GM19023 (cell line): ENCODE measurements around the gene RFNG.
A peak's percentile ranks its signal among the peaks of the same experiment; 100 is the strongest.

Source experiments
- ATAC-seq: cut with Tn5 transposase; IDR thresholded peaks from one replicate; pipeline ENCODE4 v1.9.1; 2021; ENCODE audit warnings: mild to moderate bottlenecking, moderate library complexity; ENCODE audit not compliant: unreplicated experiment

The RFNG gene

DNA sequence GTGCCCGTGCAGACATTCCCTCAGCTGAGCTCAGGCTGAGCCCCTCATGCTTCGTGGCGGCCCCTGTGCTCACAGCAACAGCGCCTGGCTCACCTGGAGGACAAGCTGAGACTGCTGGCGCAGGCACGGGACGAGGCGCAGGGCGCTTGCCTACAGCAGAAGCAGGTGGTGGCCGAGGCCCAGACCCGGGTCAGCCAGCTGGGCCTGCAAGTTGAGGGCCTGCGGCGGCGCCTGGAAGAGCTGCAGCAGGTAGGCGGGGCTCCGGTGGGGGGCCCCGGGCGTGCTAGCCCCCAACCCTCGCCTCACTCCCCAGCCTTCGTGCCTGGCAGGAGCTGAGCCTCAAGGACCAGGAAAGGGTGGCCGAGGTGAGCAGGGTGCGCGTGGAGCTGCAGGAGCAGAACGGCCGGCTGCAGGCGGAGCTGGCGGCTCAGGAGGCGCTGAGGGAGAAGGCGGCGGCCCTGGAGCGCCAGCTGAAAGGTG lies 21.6 kb downstream of the RFNG start:
- ATAC-seq, result no peak

DNA sequence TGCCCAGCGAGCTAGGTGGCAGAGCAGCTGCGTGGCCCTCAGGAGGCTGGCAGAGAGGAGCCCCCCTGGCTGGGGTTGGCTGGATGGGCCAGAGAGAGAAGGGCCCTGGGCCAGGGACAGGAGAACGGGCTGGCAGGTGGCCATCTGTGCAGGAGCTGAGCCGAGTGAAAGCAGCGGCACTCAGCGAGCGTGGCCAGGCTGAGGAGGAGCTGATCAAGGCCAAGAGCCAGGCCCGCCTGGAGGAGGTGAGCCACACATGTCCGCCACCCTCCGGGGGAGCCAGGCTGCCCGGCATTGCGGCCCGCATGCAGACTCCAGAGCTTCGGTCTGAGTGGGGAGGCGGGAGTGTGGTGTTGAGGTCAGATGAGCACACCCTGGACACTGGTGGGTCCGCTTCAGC lies 22.2 kb downstream of the RFNG start:
- no peak for ATAC-seq

DNA sequence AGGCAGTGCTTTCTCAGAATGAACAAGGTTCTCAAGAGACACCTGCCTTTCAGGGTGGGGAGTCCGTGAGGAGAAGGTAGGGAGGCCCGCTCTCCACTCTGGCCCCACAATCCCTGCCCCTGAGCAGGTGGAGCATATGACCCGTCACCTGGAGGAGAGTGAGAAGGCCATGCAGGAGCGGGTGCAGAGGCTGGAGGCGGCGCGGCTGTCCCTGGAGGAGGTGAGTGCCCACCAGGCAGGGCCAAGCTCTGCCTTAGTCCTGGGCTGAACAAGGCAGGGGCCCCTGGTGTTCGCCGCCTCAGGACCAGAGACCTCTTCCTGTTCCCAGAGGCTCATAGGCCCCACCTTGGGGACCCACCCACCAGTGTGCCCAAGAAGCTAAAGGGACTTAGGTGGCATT lies 22.6 kb downstream of the RFNG start:
- ATAC-seq, result no peak

DNA sequence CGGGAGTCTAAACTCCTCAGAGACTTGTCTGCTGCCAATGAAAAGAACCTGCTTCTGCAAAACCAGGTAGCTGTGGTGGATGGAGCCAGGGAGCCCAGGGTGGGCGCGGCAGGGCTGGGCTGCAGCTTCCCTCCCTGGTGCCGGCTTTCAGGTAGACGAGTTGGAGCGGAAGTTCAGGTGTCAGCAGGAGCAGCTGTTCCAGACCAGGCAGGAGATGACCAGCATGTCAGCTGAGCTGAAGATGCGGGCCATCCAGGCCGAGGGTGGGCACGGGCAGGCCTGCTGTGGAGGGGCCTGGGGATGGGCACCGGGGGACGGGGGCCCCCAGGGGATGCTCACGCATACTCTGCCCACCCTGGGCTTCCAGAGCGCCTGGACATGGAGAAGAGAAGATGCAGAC lies 23.4 kb downstream of the RFNG start:
- ATAC-seq, result no peak

DNA sequence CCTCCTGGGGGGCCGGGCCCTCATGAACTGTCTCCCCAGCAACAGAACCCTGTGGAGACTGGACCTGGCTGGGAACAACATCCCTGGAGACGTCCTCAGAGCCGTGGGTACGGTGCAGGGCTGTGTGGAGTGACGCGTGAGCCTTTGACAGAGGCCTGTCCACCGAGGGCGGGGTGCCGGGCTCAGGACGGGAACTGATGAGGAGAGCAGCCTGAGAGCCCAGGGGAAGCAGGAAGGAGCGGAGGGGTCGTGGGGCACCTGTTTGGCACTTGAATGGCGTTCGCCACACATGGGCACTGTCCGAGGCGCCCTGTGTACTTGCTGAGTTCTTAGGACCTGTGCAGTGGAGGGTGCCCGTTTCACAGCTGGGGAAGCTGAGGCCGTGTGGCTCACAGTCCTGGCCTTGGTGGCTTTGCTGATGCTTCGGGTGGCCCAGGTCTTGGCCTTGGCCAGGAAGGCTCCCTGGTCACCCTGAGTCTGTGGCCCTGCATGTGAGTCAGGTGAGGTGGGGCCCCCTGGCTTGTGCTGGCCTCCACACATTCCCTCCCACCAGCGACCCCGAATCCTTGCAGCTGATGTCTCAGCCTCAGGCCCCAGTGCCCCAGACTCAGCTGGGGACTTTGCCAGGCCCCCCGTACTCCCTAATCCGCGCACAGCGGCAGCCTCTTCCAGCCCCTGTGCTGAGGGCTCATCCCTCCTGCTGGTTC lies 26.1 kb downstream of the RFNG start:
- no peak for ATAC-seq

DNA sequence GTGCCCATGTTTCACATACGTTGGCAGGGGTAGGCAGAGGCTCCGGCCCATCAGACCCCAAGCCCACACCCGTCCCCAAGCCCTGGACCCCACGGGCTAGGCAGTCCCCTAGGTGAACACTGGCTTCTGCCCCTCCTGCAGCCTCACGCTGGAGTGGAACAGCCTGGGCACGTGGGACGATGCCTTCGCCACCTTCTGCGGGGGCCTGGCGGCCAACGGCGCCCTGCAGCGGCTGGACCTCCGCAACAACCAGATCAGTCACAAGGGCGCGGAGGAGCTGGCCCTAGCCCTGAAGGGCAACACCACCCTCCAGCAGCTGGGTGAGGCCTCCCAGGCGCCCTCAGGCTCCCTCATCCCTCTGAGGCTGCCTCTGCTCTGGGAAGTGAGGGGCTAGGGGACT lies 26.8 kb downstream of the RFNG start:
- ATAC-seq, result no peak

DNA sequence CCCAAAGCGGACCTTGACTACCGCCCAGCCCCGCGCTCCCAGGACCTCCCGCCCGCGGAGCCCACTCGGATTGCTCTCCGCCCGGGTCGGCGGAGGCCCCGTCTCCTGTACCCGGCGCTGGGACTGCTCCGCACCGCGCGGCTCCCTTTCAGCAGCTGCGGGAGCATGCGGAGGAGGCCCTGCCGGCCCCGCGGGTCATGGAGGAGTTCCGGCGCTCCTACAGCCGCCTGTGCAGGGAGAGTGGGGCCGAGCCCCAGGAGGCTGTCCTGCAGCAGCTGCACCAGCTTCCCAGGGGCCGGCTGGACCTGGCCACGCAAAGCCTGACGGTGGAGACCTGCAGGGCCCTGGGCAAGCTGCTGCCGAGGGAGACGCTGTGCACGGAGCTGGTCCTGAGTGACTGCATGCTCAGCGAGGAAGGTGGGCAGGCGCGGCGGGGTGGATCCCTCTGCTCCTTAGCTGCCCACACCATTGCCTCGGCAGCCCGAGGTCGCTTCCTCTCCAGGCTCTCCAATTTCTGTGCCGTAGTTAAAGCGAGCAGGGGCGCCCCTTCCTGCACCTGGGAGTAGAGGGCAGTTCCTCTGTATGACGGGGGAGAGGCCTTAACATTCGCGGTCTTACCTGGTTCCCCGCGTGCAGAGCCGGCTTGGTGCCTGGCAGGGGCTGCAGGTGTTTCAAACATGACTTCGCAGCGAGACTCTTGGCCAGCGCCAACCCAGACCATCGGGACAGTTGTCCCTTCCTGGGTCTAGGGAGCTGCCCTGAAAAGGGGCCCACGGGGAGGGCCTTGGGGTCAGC lies 28.0 kb downstream of the RFNG start:
- peak; percentile 2 for ATAC-seq

DNA sequence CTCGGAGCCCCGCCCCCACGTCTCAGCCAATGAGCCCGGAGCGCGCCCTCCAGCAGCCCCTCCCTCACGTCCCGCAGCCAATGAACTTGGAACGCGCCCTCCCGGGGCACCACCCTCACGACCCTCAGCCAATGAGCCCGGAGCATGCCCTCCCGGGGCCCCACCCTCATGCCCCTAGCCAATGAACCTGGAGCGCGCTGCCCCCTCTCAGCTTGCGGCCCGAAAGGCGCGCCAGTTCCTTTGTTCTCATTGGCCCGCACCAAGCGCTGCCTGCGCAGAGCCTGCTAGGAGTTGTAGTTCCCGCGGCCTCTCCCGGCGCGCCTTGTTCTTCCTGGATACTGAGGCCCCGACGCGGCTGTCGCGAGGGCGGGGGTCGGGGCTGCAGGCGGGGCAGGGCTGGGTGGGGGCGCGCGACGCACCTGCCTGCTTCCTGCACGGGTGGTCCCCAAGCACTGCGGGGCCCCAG lies 28.6 kb downstream of the RFNG start, which contains the start of gene LRRC45:
TSS of gene LRRC45 (plus strand) at position 325 of the 466 bp plus-strand sequence. CDS start 339 bp downstream, outside the sequence.
- peak; percentile 92 for ATAC-seq

DNA sequence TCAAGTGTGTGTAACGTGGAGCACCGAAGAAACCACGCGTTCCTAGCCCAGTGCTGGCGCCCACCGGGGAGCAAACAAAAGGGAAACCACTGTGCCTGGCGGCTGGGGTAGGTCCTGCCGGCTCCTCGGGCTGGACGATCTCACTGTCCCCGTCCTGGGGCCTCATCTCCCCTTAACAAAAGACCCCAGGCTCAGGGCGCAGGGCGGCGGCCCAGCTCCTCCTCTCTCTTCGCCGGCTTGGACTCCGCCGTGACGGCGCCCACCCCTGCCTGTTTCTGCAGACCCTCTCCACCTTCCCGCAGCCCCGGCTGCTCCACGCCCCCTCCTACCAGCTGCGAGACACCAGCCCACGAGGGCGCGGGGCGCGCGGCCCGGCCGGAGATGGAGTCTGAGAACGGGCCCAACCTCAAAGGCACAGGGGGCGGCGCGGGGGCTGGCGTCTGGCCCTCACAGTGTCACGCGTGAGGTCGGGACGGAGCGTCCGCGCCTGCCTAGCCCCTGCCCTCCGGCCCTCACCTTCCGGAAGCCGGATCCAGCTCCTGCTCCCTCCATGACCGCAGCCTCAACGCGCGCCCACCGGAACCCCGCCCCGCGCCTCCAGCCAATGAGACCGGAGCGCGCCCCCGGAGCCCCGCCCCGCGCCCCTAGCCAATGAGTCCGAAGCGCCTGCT lies 29.2 kb downstream of the RFNG start, which contains the start of gene CENPX:
TSS of gene CENPX (minus strand) at position 569 of the 671 bp plus-strand sequence. CDS start at position 552, 17 bp downstream.
- ATAC-seq, result no peak

DNA sequence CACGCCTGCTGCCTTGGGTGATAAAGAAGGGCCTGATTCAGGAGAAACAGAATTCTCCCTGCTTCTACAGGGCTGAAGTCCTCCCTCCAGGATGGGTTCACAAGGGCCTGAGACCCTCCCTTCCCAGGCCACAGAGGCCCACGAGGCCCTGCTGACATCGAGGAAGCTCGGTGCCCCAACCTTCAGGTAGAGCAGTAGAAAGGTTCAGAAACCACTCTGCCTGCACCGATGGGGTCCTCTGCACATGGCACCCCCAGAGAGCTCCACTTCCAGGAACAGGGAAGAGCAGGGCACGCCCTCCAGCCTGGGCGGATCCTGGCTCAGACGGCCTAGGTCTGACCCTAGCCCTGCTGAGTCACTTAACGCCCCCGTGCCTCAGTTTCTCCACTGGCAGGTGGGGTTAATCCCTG lies 29.7 kb downstream of the RFNG start:
- no peak for ATAC-seq

DNA sequence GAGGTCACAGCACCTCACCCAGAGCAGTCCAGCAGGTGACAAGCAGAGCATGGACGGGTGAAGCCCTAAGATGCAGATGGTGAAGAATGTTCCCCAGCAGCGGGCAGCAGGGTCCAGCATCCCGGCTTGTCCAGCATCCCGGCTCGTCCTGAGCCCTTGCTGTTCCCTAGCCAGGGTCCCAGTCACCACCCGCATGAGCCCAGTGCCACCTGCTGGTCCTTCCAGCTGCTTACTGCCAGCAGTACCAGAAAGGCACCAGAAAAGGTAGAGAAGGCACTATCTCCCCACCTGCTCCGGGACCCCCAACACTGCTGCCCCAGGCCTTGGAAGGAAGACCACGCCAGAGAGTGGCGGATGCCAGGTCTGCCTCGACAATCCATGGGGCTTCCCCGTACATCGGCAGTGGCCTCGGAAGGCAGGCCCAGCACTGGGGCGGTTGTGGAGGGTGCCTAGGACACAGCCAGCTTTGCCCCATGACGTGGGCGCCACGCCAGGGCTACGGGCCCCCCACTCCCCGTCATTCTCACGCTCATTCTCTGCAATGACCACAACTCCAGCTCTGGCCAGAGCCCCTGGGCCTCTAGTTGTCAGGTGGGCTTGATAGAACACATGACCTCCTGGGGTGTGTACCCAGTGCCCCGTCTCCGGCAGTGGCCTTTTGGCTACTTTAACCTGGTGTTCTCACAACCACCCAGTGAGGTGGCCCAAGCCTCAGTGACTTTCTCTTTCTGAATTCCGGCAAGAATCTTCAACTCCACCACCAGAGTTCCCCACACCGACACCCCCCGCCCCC lies 30.3 kb downstream of the RFNG start:
- ATAC-seq, result no peak

DNA sequence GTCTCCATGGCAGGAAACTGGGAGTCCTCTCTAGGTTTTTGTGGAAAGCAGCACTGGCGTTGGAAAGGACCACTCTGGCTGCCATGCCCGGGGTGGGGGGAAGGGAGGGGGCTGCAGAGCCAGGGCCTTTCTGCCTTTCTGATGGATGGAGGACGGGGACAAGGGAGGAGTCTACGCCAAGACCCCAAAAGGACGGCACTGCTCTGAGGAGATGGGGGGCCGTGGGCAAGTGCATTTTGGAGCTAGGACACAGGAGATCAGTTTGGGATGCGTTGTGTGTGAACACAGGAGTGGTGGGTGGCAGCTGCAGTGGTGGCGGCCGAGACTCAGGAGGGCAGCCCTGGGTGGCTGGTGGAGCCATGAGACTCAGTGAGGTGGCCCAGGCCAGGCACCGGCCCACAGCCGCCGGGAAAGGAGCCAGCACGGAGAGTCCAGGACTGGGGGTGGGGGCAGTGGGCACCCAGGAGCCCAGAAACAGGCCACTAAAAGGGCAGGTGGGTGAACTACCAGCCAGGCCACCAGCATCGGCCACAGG lies 31.0 kb downstream of the RFNG start:
- ATAC-seq, result no peak

DNA sequence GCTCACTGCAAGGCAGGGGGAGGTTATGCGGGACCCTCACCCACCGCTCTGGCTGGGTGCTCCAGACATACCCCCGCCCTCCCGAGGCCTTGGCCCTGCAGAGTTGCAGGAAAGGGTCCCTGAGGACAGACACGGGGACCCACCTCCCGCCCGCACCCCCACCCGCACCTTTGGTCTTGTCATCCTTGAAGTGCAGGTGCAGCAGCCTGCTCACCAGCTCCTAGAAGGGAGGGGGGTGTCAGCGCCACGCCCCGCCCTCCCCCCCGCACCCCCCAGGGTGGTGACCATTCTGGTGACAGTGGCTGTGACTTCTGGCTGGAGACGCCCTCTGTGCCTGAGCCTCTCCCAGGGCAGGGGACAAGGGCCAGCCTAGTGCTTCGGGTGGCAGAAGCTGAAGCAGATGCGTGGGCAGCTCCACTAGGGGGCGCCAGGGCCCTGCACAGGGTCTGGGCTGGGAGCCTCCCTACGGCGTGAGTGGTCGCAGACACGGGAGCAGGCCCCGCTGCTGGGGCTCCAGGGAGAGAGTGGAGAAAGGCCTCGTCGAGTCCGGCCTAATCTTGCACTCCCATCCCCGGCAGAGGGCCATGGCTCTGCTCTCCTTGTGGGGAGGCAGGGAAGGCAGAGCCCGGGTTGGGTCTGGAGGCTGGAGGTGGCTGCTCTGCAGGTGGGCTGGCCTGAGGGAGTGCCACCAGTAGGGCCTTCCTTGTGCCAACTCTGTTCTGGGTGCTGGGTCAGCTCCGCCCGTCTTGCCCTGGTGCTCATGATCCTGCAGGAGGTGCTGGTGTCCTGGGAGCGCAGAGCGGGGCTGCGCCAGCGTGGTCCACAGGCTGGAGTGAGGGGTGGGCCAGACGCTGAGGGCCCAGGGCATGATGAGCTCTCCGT lies 31.7 kb downstream of the RFNG start:
- ATAC-seq, result no peak

DNA sequence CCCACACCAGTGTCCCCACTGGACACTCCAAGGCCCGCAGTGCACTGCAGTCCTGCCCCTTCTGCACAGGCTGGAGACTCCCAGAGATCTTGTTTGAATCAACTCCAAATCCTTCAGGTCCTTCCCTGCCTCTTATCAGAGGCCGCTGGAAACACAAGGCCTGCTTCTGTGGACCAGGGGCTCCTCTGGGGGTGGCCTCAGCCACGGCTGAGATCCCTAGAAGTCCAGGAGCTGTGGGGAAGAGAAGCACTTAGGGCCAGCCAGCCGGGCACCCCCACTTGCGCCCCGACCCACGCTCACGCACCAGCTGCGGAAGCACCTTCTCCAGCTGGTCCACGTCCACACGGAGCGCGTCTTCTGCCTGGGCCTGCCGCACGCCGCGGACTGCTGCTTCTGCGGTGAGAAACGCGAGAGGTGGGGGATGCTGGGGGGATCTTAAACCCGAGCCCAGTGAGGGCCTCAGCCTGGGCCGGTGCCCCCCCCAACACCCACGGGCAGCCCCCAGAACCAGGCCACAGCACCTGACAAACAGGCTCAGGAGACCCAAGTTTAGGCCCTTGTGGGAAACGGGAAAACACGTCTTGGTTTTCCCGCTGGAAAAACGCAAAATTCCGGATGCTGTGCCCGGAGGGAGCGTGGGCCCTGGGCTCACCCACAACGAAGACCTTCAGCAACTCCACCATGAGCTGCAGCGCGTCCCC lies 32.5 kb downstream of the RFNG start:
- no peak for ATAC-seq

DNA sequence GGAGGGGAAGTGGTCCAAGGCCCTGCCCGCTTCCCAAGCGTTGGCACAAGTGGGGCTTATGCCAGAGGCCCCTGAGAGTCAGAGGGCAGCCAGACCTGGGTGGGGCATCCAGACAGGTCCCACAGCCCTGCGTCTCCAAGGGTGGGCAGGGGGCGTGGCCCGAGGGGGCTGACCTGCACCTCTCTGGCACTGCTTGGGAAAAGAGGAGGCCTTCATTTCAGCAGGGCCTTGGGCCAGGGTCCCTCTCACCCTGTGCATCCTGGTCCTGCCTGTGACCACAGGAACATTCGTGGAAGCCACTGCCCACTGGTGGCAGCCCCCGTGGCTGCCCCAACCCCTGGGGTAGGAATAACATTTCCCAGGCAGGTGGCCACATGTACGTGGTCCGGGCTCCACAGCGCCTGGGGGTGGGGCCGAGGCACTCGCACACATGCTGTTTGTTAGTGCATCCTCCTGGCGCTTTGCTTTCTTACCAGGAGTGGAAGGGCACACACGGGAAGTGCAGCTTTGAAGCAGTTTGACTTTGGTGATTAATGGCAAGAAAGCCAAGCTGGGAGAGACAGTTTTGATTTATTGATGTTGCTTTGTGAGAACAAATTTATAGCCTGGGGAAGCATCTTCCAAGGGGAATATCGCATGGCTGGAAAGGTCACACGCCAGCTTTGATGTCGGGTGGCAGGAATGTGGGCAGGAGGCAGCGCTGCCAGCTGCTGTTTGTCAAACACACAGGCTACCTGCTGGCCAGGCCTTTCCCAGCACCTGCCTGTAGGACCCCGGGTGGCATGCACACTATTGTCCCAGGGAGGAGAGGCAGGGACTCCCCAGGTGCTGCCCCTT lies 33.2 kb downstream of the RFNG start:
- no peak for ATAC-seq

DNA sequence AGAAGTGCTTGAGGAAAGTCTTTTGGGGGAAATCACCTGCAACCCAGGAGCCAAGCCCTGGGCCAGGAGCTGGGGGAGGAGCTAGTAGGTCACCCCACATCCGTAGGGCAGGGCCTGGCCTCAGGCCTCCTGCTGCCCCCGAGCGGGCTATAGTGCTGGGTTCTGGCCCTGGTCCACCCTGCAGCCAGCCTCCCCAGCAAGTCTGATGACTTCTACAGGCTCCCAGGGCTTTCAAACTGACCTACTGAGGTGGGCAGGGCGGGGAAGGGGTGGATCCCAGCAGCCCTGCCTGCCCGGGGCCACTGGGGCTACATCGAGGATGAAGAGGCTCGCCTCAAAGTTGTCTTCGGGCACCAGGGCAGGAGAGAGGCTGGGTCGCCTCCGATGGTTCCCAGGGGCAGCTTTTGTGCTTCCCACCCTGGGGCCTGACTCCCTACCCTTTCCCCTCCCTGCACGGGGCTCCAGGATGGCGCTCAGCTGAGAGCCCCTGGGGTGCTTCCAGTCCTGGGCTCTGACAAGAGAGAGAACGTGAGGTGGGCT lies 33.9 kb downstream of the RFNG start:
- no peak for ATAC-seq

DNA sequence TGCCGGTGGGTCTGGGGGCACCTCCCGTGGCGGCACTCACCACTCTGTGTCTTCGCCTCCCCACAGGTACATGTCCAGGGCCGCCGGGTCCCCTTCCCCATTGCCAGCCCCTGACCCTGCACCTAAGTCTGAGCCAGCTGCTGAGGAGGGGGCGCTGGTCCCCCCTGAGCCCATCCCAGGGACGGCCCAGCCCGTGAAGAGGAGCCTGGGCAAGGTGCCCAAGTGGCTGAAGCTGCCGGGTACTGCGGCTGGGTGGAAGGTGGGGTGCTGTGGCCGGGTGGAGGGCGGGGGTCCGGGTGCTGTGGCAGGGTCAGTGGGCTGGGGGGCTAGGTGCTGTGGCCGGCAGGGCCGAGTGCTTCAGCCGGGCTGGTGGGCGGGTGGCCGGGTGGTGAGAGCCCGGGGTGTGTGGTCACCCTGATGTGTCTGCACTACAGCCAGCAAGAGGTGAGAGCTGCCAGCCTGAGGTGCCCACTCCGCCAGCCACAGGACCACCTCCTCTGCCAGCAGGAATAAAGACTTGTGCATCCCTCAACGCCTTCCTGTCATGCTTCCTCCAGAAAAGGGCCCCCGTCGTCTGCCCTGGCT lies 34.6 kb downstream of the RFNG start:
- ATAC-seq, result no peak
